ENCODE measurements around the gene BLM.

DNA sequence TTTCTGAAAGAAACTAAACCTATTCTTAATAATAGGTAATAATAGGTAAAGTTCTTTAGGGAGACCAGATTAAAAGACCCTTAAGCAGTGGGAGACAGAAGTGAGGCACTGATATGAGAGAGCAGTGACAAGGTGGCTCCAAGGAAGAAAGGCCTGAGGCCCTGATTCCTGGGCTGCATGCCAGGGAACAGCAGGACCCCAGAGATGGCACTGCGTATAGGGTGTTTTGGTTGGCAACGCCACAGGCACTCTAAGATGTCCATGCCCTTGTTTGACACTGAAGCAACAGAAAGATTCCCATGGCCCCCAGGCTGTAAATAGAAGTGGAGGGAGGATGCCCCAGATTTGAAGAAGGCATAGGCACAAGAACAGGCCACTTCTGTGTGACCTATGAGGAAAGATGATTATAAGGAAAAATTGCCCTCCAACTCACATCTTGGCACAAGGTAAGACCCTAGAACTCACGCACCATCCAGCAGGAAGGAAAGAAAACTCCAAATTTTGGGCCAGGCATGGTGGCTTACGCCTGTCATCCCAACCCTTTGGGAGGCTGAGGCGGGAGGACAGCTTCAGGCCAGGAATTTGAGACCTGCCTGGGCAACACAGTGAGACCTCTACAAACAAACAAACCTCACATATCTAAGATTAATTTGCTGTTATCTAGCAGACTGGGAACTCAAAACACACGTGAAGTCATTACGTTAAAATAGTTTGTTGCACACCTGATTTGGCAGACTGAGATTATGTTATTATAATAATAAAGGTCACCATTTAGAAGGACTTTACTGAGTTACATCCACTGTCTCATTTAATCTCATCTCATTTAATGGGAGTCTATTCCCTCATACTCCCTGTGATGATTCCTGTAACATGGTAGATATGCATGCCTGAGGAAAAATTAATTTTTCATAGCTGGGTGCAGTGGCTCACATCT lies 10.5 kb upstream of the BLM start:
- TF ChIP-seq, protein P1, sequence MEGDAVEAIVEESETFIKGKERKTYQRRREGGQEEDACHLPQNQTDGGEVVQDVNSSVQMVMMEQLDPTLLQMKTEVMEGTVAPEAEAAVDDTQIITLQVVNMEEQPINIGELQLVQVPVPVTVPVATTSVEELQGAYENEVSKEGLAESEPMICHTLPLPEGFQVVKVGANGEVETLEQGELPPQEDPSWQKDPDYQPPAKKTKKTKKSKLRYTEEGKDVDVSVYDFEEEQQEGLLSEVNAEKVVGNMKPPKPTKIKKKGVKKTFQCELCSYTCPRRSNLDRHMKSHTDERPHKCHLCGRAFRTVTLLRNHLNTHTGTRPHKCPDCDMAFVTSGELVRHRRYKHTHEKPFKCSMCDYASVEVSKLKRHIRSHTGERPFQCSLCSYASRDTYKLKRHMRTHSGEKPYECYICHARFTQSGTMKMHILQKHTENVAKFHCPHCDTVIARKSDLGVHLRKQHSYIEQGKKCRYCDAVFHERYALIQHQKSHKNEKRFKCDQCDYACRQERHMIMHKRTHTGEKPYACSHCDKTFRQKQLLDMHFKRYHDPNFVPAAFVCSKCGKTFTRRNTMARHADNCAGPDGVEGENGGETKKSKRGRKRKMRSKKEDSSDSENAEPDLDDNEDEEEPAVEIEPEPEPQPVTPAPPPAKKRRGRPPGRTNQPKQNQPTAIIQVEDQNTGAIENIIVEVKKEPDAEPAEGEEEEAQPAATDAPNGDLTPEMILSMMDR (IDR thresholded peaks at IDR 0.05), result no peak
- TF ChIP-seq EZH2 (IDR thresholded peaks at IDR 0.05) (no peak), EZH2phosphoT487 (IDR thresholded peaks at IDR 0.05) (no peak)

All from neural progenitor cell (in vitro differentiated cells).